ENCODE results near the gene FAM161B. TPM values are rescaled to one million over a fixed set of nuclear protein-coding genes. Genes with fewer than 3 reads are reported as not detected.

The FAM161B gene
- total and polyA plus RNA-seq, 2 of the 13 experiments (the other 11 are each of a cell fraction or from before 2014, with no cell fraction given): 1.6 to 2.0 TPM

GRCh38 chr14:73886449-73887317 lies 63.2 kb downstream of the FAM161B start, which contains the start of gene ZNF410 (continued):
- TF ChIP-seq ZBTB49 (CRISPR knock-in tag; IDR thresholded peaks at IDR 0.05; ENCODE audit: borderline replicate concordance) (no peak), ZNF329 (CRISPR knock-in tag; IDR thresholded peaks at IDR 0.05; ENCODE audit: low read depth) (peak; percentile 82; the same call in 1 of the 2 replicates), CEBPB (IDR thresholded peaks at IDR 0.05; ENCODE audit: borderline replicate concordance, low read depth, low read length) (no peak), POGZ (CRISPR knock-in tag; IDR thresholded peaks at IDR 0.05) (peak; percentile 95), HMGXB4 (CRISPR knock-in tag; IDR thresholded peaks at IDR 0.05; ENCODE audit: borderline replicate concordance in 1 of 2, low read depth in 1 of 2) (peak; percentile 85 to 86; a peak in 3 of 4 replicates), ZMYM2 (CRISPR knock-in tag; IDR thresholded peaks at IDR 0.05) (peak; percentile 92), TBP (CRISPR knock-in tag; IDR thresholded peaks at IDR 0.05) (no peak), ETV6 (CRISPR knock-in tag; conservative IDR thresholded peaks at IDR 0.05) (peak; percentile 99), MLX (CRISPR knock-in tag; IDR thresholded peaks at IDR 0.05) (peak; percentile 42; the same call in 1 of the 2 replicates), FOXM1 (CRISPR knock-in tag; IDR thresholded peaks at IDR 0.05) (no peak), RFXAP (CRISPR knock-in tag; IDR thresholded peaks at IDR 0.05; ENCODE audit: borderline replicate concordance) (peak; percentile 72), ZNF577 (CRISPR knock-in tag; IDR thresholded peaks at IDR 0.05; ENCODE audit: borderline replicate concordance, low read depth) (no peak), KMT2A (CRISPR knock-in tag; IDR thresholded peaks at IDR 0.05) (peak; percentile 97), ZNF670 (CRISPR knock-in tag; IDR thresholded peaks at IDR 0.05; ENCODE audit: borderline replicate concordance) (peak; percentile 87; the same call in 1 of the 2 replicates), ZNF615 (CRISPR knock-in tag; IDR thresholded peaks at IDR 0.05; ENCODE audit: borderline replicate concordance) (no peak), PAXIP1 (CRISPR knock-in tag; conservative IDR thresholded peaks at IDR 0.05) (peak; percentile 58), MXD3 (CRISPR knock-in tag; IDR thresholded peaks at IDR 0.05) (peak; percentile 87), ZNF235 (CRISPR knock-in tag; IDR thresholded peaks at IDR 0.05; ENCODE audit: borderline replicate concordance) (peak; percentile 24; the same call in 1 of the 2 replicates), HNRNPLL (IDR thresholded peaks at IDR 0.05; ENCODE audit: low read depth, low read length, poor library complexity, severe bottlenecking) (peak; percentile 78)

Data from HepG2 (cell line).